GM19023 (cell line): Measurements from ENCODE around the gene OR2AG2.

ENCODE experiments used
- ATAC-seq: cut with Tn5 transposase; IDR thresholded peaks from one replicate; pipeline ENCODE4 v1.9.1; 2021; ENCODE audit warnings: mild to moderate bottlenecking, moderate library complexity; ENCODE audit not compliant: unreplicated experiment

Gene OR2AG2

DNA sequence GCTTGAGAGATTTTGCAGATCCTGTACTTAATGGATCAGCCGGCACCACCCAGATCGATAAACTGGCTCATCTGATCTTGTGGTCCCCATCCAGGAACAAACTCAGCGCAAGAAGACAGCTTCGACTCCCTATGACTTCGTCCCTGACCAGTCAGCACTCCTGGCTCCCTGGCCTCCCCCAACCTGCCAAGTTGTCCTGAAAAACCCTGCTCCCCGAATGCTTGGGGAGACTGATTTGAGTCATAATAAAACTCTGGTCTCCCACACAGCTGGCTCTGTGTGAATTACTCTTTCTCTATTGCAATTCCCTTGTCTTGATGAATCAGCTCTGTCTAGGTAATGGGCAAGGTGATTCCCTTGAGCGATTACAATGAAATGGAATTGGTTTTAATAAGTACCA, 29.5 kb downstream of the OR2AG2 start:
- ATAC-seq, result no peak

DNA sequence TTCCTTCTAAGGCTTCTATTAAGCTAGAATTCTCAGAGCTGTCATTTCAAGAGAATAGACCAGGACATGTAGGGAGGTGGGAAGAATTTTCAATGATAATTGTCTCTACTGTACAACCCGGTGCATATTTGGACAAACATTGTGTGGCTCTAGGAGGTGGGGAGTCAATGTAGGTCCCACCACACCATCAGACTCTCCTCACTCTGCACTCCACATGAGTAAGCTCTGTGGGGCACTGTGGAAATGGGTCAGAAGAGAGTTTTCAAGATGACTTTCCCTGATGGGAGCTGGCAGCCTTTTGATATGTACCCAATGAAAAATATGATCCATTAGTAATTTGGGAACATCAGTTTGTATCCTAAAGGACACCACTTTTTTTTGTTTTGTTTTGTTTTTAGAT, 33.2 kb downstream of the OR2AG2 start:
- ATAC-seq, result no peak

DNA sequence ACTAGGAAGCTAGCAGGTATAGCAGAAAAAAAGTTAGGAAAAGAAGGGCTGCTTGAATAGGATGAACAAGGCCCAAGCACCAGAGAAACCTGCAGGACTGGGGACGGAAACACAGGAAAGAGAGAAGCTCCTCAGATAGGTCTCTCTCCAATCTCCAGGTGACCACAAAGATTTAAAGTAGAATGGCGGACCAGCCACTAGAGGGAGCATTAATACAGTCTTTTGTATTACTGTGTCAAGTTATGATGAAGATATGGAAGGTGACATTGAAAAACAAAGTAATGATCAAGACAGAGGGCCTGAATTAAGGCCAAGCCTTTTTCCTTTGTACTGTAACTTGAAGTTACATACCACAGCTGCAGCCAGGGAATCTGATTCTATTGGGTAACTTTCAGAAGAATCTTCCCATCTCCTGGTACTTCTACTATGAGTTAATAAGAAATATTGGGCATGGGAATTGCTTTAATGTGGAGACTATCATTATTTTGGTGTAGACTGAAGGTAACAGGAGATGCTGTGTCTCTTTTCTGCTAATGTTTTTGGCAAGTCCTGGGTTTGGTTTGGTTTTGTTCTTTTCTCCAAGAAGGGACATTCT, 33.8 kb downstream of the OR2AG2 start:
- peak; percentile 64 for ATAC-seq

DNA sequence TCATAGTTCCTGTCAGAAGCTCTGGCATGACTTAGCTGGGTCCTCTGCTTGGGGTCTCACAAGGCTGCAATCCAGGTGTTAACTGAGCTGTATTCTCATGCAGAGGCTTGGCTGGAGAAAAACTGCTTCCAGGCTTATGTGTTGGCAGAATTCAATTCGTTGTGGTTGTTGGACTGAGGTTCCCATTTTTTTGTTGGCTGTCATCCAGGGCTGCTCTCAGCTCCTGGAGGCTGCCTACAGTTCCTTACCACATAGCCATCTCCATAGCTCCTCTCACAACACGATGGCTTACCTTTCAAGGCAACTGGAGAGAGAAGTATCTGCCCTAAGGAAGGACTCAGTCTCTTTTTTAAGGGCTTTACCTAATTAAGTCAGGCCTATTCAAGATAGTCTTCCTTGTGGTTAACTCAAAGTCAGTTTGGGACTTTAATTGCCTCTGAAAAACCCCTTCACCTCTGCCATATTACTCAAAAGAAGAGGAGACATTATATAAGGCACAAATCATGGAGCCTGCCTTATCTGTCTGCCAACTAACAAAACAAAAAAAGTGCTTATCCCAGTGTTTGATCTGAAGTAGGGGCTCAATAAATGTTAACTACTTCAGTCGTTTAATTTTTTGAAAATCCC, 35.2 kb downstream of the OR2AG2 start:
- no peak for ATAC-seq

DNA sequence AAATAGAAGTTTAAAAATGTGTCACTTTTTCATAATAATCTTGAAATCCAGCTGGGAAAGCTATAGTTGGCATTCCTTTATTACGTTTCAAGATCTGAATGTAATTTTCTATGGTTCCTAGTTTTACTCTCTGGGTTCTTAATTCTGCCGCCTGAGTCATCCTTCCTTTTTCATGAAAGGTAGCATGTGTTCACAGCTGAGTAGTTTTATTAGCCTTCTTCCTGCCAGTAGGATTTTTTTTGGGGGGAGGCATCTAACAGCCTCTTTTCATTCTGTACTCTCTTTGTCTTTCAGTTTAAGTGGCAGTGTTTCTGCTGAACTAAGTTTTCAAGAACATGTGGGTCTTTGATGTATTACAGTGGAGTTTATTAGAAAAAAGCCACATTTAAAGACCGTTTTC, 36.5 kb downstream of the OR2AG2 start:
- no peak for ATAC-seq

DNA sequence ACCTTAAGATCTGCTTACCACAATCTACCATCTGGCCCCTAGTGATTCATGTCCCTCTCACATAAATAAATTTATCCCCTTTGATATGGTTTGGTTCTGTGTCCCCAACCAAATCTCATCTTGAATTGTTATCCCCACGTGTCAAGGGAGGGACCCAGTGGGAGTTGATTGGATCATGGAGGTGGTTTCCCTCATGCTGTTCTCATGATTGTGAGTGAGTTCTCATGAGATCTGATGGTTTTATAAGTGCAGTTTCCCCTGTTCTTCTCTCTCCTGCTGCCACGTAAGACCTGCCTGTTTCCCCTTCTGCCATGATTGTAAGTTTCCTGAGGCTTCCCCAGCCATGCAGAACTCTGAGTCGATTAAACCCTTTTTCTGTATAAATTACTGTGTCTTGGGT, 37.2 kb downstream of the OR2AG2 start:
- ATAC-seq, result no peak

DNA sequence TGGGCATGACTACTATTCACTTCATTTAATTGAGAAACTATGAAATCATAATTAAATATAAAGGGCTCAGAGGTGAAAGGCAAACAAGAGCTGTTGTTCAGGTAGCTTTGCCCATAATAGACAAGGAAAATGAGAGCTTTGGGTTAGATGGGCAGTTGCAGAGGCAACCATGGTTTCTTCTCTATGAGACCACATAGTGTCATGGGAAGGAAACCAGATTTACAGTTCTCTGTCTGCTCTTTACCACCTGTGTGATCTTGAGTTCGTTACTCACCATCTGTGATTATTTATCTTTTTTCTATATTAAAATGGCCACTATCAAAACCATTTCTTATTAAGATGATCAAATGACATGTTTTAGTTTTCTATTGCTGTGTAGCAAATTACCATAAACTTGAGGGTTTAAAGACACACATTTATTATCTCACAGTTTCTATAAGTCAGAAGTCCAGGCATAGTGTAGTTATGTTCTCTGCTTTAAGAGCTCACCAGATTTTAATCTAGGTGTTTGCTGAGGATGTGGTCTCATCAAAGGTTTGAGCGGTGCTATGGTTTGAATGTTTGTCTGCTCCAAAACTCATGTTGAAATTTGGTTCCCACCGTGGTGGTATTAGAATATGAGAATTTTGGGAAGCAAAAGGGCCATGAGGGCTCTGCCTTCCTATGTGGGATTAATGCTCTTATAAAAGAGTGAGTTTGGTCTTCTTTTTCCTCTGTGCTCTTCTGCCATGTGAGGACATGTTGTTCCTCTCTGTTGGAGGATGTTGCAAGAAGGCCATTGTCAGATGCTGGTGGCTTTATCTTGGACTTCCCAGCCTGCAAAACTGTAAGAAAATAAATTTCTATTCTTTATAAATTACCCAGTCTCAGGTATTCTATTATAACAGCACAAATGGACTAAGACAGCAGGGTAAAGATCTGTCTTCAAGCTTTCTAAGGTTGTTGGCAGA, 38.2 kb downstream of the OR2AG2 start:
- no peak for ATAC-seq

DNA sequence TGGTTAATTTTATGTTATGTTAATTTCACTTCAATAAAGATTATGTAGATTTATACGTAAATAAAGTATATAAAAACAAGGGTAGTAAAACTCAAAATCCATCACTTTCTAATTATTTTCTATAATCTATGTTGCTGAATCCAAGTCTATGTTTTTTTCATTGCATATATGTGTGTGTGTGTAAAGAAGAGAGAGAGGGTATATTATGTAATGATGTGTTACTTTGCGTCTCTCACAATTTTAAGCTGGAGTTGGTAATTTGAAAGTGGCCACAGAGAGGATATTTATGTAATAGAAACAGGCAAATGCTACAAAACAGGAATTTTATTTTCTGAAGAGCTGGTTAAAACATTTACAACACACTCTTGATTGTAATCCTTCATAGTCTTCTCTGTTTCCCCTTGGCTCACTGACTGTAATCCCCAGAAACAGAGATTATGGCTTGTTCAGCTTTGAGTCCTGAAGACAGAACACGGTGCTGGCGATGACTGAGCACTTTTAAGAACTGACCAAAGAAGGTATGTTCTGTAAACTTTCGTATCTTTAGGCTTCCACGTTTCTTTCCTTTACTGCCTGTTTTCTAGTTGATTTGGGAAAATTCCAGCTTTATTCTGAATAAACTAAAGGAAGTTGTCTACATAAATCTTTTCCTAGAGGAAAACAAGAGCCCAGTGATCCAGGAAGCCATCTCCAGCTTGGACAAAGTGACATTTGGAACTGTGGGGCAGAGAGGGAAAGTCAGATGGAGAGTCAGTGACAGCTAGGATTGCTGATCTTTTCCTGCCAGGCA, 43.6 kb downstream of the OR2AG2 start:
- no peak for ATAC-seq

DNA sequence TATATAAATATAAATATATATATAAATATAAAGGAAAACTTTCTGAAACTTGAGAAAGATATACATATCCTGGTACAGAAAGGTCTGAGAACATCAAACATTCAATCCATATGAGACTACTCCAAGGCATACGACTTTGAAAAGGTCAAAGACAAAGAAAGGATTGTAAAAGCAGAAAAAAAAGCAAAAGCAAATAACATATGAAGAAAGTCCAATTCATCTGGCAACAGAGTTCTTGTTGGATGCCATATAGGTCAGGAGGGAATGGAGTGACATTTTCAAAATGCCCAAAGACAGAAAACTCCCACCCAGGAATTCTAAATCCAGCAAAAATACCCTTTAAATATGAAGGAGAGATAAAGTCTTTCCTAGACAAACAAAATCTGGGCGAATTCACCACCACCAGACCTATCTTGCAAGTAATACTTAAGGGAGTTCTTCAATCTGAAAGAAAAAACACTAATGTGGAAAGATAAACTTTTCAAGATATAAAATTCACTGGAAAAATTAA, 46.3 kb downstream of the OR2AG2 start:
- ATAC-seq, result no peak

DNA sequence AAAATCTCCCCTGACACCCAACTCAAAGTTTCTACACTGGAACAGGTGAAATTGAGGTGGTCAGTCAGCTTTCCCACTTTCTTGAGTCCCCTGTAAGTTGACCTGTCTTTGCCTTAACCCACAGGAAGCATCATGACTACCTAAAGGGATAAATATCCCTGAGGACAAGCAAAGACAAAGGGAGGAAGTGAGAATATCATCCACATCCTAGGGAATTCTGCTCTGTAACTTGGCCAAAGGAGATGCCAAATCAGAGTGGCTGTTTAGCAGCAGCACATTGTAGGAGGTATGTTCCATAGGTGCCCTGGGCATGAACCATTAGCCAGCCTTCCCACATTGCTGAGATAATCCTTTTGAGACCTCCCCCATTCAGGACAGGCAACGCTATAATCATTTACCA, 47.8 kb downstream of the OR2AG2 start:
- ATAC-seq, result no peak

DNA sequence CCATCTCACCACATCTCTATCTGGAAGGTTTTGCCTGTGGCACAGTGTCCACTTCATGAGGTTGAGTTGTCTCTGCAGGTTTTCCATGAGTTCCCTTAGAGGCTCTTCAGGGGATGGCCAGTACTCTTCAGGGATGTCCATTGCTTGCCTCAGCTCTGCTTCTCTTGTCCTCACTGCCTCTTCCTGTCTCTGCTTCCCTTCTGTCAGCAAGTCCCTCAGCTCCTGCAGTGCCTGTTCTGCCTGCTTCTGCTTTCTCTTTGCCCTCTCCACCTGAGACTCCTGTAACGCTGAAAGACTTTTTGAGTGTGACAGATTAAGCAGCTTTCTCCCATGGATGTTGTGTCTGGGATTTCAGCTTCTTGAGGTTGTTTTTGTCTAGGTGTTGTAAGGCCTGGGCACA, 50.4 kb downstream of the OR2AG2 start:
- ATAC-seq, result no peak

DNA sequence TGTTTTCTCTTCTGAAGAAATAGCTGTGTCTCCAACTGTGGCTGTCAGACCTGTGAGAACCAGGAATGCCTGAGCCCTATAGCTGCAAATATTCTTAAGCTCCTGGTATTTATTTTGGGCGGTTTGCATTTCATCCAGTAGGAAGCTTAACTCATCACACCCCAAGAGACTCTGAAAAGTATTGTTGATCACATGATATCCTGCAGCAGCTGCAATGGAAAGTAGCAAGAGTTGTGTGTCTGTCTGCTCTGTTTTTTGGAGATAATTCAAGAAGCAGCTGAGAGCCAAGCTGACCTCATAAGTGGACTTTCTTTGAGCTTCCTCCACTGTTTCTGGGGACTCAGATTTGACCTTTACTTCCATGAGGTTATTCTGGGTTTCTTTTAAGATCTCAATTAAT, 52.2 kb downstream of the OR2AG2 start:
- ATAC-seq, result no peak

DNA sequence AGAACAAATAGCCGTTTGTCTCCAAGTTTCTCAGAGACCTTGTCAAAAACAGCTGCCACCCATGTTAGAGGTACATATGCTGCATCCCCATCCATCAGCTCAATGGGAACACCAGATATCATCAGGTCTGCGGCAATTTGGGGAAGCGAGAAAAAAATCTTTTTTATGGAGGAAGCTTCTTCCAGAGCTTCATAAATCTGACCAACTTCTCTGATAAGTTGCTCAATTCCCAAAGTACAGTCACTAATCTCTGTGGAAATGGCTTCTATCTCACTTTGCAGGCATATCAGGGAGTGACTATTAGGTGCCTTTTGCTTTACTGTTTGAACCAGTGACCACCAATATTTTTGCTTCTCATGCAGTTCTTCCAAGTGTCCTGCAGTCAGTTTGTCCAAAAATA, 54.4 kb downstream of the OR2AG2 start:
- ATAC-seq, result no peak
